Gastrocnemius medialis (tissue), 4 donors: Measurements from ENCODE around the gene MGMT. TPM values are rescaled to one million over a fixed set of nuclear protein-coding genes. Genes with fewer than 3 reads are reported as not detected.

Experiments used
- ATAC-seq, 2 donors: fragments of 150-250 bp; one replicate each; pipeline ENCODE4 v1.9.1; 2016
- DNase-seq, 2 donors: peaks; one replicate each; pipeline ENCODE4 v3.0.0-alpha.2; 2019
- H3K27ac ChIP-seq, 4 donors: fragments of 200-600 bp; sonication (generic); 1 replicate in 1 of 4; 2 replicates in 3 of 4; pipeline ENCODE4 v1.5.1; 2016 to 2018; ENCODE audit warnings: mild to moderate bottlenecking in 2 of 4, moderate library complexity in 1 of 4
- H3K27me3 ChIP-seq, 3 donors: fragments of 200-600 bp; sonication (generic) in 2 of 3; 1 replicate in 1 of 3; 2 replicates in 2 of 3; pipeline versions ENCODE4 v1.5.1 to v1.6.0; 2016 to 2019; ENCODE audit warnings: mild to moderate bottlenecking in 1 of 3, moderate library complexity in 1 of 3
- H3K36me3 ChIP-seq, 2 donors: fragments of 200-600 bp; sonication (generic) in 1 of 2; one replicate each; pipeline ENCODE4 v1.5.1; 2017 to 2018
- H3K4me1 ChIP-seq, 2 donors: fragments of 200-600 bp; sonication (generic) in 1 of 2; one replicate each; pipeline ENCODE4 v1.5.1; 2016 to 2017; ENCODE audit warnings: mild to moderate bottlenecking in 2 of 2
- H3K4me3 ChIP-seq, 4 donors: fragments of 200-600 bp; sonication (generic) in 3 of 4; 1 replicate in 1 of 4; 2 replicates in 3 of 4; pipeline ENCODE4 v1.5.1; 2016 to 2019; ENCODE audit warnings: mild to moderate bottlenecking in 2 of 4
- H3K9me3 ChIP-seq, 3 donors: fragments of 200-600 bp; sonication (generic) in 2 of 3; 1 replicate in 1 of 3; 2 replicates in 2 of 3; pipeline ENCODE4 v1.5.1; 2016 to 2019
- POLR2A ChIP-seq, 2 donors: fragments of 450-650 bp; IDR thresholded peaks; one replicate each; pipeline ENCODE4 v1.6.1; 2017; ENCODE audit warnings: antibody characterized with exemption in 2 of 2, mild to moderate bottlenecking in 2 of 2, moderate library complexity in 2 of 2
- in situ Hi-C, 4 donors: fragments of 200-750 bp; cut with MboI; loops; one replicate each; pipeline versions ENCODE4 v1.15.0 to v1.8.0; 2017; ENCODE audit warnings: low sequenced_read_pairs in 4 of 4
- intact Hi-C: fragments of 100-400 bp; cut with DNase I; formaldehyde crosslinking; loops from one replicate; pipeline ENCODE4 v1.15.1; 2023; ENCODE audit warnings: low total_unique reads
- total RNA-seq, 4 donors: library from RNA; depleted of rRNA; stranded (reverse); fragments of >200 nt; gene quantifications; one replicate each; pipeline versions ENCODE4 v1.1.0 to v1.2.3, GENCODE V29; 2016
- TF ChIP-seq, protein P1 (sequence below), 5 experiments: fragments of 450-650 bp in 3 of 5; fragments of 200-600 bp in 2 of 5; sonication (generic) in 2 of 5; IDR thresholded peaks in 4 of 5; conservative IDR thresholded peaks in 1 of 5; 1 replicate in 4 of 5; 2 replicates in 1 of 5; pipeline ENCODE4 v1.5.1; 2016 to 2019; ENCODE audit warnings: antibody characterized with exemption in 5 of 5, mild to moderate bottlenecking in 3 of 5, moderate library complexity in 3 of 5

The MGMT gene
- total RNA-seq, 4 donors from 2014 or later: 8.9 to 20.7 (median 17.1) TPM

- Histone ChIP-seq H3K36me3 (no peaks in the 10 kb centered on the region), H3K4me3 (no peak overlapping the region), H3K9me3 (no peaks in the 10 kb centered on the region), H3K27me3 (peaks cover 0 to 2% (median 0%) of the 10 kb centered on the region in 3 donors), H3K27ac (no peak overlapping the region), H3K4me1 (no peaks in the 10 kb centered on the region)
- in situ Hi-C loops (no loop called here), intact Hi-C loops (no loop called here)
- ATAC-seq (no peak), DNase-seq (no peak)
- TF ChIP-seq POLR2A (IDR thresholded peaks at IDR 0.05): no peak
Measured at GRCh38 chr10:129811208-129811607, 344.2 kb downstream of the MGMT start.

DNA sequence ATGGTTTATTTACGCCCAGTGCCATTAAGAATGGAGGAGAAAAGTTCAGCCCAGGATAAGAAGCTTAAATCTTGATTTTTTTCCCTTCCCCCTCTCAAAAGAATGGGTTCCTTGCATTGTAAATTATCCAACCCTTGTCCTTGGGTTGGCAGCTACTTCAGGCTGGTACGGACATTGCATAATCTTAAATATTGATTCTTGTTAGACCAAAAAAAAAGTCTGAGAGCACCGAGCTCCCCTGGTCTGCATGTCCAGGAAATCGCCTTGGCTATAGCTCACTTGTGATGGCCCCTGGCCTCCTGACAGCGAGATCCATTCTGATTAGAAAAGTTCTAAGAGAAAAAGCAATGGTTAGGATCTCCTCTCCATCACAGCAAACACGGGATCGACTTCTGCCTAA, 345.4 kb downstream of the MGMT start:
- in situ Hi-C loops: no loop called here
- H3K4me1 ChIP-seq: no peaks in the 10 kb centered on the region
- DNase-seq: no peak
- no peak overlapping the region for H3K27ac ChIP-seq
- H3K36me3 ChIP-seq: no peaks in the 10 kb centered on the region
- intact Hi-C loops: no loop called here
- no peak for ATAC-seq
- H3K9me3 ChIP-seq: no peaks in the 10 kb centered on the region
- H3K27me3 ChIP-seq: peaks cover 0 to 4% (median 0%) of the 10 kb centered on the region in 3 donors
- no peak overlapping the region for H3K4me3 ChIP-seq
- TF ChIP-seq POLR2A (IDR thresholded peaks at IDR 0.05): no peak
- TF ChIP-seq, protein P1, sequence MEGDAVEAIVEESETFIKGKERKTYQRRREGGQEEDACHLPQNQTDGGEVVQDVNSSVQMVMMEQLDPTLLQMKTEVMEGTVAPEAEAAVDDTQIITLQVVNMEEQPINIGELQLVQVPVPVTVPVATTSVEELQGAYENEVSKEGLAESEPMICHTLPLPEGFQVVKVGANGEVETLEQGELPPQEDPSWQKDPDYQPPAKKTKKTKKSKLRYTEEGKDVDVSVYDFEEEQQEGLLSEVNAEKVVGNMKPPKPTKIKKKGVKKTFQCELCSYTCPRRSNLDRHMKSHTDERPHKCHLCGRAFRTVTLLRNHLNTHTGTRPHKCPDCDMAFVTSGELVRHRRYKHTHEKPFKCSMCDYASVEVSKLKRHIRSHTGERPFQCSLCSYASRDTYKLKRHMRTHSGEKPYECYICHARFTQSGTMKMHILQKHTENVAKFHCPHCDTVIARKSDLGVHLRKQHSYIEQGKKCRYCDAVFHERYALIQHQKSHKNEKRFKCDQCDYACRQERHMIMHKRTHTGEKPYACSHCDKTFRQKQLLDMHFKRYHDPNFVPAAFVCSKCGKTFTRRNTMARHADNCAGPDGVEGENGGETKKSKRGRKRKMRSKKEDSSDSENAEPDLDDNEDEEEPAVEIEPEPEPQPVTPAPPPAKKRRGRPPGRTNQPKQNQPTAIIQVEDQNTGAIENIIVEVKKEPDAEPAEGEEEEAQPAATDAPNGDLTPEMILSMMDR (IDR thresholded peaks at IDR 0.05 in 4 of 5, conservative IDR thresholded peaks at IDR 0.05 in 1 of 5): no peak

DNA sequence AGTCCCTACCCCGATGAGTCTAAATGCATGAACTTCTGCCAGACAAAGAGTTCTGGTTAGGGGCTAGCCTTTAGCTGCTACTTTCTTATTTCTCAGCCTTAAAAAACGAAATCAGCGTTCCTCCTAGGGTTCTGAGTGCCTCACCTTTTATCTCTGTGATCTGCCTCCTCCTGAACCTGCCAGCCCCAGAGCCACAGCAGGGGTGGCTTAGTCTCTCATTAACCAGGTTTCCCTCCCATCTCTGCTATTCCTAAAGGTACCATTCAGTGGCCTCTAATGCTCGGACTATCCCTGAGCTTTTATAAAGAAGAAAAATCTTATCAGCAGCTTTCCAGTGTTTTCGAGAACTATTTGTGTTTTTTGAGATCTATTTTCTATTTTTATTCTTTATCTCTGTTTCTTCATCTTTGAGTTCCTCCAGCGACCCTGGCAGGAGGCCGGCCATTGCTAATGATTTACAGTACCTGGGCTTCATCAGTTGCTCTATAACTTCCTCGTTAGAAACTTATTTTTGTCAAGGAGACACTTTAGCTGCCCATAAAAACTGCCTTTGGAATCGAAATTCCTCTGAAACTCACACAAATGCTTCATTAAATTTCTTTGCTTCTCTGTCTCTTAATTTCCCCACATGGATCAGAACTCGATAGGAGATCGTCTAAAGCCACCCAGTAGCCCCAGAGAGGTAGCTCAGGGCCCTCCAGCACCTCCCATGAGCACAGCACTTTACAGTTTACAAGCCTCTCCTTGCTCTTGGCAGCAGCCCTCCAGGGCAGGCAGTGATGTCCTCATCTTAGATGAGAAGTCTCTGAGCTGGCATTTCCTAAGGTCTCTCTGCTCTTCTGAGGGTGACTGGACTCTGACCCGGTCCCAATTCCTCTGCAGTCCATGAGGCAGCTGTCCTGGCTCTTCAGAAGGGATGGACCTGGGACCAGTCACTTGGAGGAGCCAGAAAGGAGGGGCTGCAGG, 347.9 kb downstream of the MGMT start:
- Histone ChIP-seq H3K27ac (no peak overlapping the region), H3K27me3 (peaks cover 0 to 4% (median 0%) of the 10 kb centered on the region in 3 donors), H3K4me3 (no peak overlapping the region), H3K36me3 (no peaks in the 10 kb centered on the region), H3K9me3 (no peaks in the 10 kb centered on the region), H3K4me1 (no peaks in the 10 kb centered on the region)
- DNase-seq (no peak), ATAC-seq (no peak)
- TF ChIP-seq POLR2A (IDR thresholded peaks at IDR 0.05): no peak
- TF ChIP-seq, protein P1 (IDR thresholded peaks at IDR 0.05 in 4 of 5, conservative IDR thresholded peaks at IDR 0.05 in 1 of 5): no peak
- intact Hi-C loops: no loop called here
- in situ Hi-C loops: no loop called here

- Histone ChIP-seq H3K4me1 (no peaks in the 10 kb centered on the region), H3K27me3 (peaks cover 0 to 4% (median 0%) of the 10 kb centered on the region in 3 donors), H3K9me3 (no peaks in the 10 kb centered on the region), H3K36me3 (no peaks in the 10 kb centered on the region), H3K4me3 (no peak overlapping the region), H3K27ac (no peak overlapping the region)
- intact Hi-C loops (no loop called here), in situ Hi-C loops (no loop called here)
- ATAC-seq: no peak
- DNase-seq: no peak
- TF ChIP-seq, protein P1 (IDR thresholded peaks at IDR 0.05 in 4 of 5, conservative IDR thresholded peaks at IDR 0.05 in 1 of 5): no peak
- TF ChIP-seq POLR2A (IDR thresholded peaks at IDR 0.05): no peak
Measured at GRCh38 chr10:129815898-129816655, 349.0 kb downstream of the MGMT start.

DNA sequence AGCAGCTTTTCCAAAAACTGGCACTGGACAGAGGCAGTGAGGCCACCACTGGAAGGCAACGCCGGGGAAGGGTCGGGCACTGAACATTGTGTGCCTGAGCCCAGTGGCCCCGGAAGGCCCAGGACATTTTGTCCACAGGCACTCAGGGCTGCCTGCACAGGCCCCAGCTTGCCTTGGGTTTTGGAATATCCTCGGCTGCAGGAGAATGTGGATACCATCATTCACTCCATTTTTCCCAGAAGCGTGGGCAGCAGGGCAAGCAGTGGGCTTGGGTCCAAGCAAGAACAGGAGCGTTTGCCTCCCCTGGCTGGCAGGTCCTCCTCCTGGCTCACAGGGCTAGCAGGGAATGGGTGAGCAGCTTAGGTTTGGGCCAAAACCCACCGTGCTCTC, 349.6 kb downstream of the MGMT start:
- TF ChIP-seq, protein P1 (IDR thresholded peaks at IDR 0.05 in 4 of 5, conservative IDR thresholded peaks at IDR 0.05 in 1 of 5): no peak
- TF ChIP-seq POLR2A (IDR thresholded peaks at IDR 0.05): no peak
- no peak for ATAC-seq
- Histone ChIP-seq H3K36me3 (no peaks in the 10 kb centered on the region), H3K4me3 (no peak overlapping the region), H3K27me3 (peaks cover 0 to 4% (median 0%) of the 10 kb centered on the region in 3 donors), H3K9me3 (no peaks in the 10 kb centered on the region), H3K4me1 (no peaks in the 10 kb centered on the region), H3K27ac (no peak overlapping the region)
- no peak for DNase-seq
- in situ Hi-C loops: no loop called here
- intact Hi-C loops: no loop called here
